Mucosa of descending colon (tissue), 3 donors: ENCODE measurements around the gene SERTM2. TPM values are rescaled to one million over a fixed set of nuclear protein-coding genes. Genes with fewer than 3 reads are reported as not detected.
"Not testable (repeated sequence)": the region's sequence is repeated elsewhere in the genome, so short reads cannot be mapped to it uniquely, and the experiment has no call there.

ENCODE experiments used
- ATAC-seq: fragments of 200-7000 bp; cut with Tn5 transposase; one replicate; pipeline ENCODE4 v1.9.1; 2020; ENCODE audit warnings: mild to moderate bottlenecking, moderate library complexity
- DNase-seq, 3 donors: peaks; one replicate each; pipeline ENCODE4 v3.0.0-alpha.2; 2020
- H3K36me3 ChIP-seq: fragments of 200-600 bp; one replicate; pipeline ENCODE4 v1.8.0; 2021; ENCODE audit warnings: low read depth, mild to moderate bottlenecking
- H3K4me1 ChIP-seq: fragments of 200-600 bp; one replicate; pipeline ENCODE4 v1.8.0; 2021; ENCODE audit warnings: low read depth, mild to moderate bottlenecking
- H3K4me3 ChIP-seq: fragments of 200-600 bp; one replicate; pipeline ENCODE4 v1.8.0; 2021; ENCODE audit warnings: mild to moderate bottlenecking
- H3K9me3 ChIP-seq: fragments of 200-600 bp; one replicate; pipeline ENCODE4 v1.8.0; 2021; ENCODE audit warnings: mild to moderate bottlenecking
- CTCF ChIP-seq: fragments of 200-600 bp; IDR thresholded peaks from one replicate; pipeline ENCODE4 v1.8.0; 2022; ENCODE audit warnings: antibody characterized with exemption, mild to moderate bottlenecking
- intact Hi-C, 2 donors: fragments of 100-400 bp; cut with DNase I in 1 of 2; cut with micrococcal nuclease in 1 of 2; formaldehyde crosslinking; loops; one replicate each; pipeline versions ENCODE4 v1.11.0 to v1.11.1; 2022; cut with DNase I, micrococcal nuclease
- total RNA-seq, 3 donors: library from RNA; stranded (reverse); fragmentation: NEBNext Ultra II Directional in 2 of 3; extraction: Animal tissue kit (Norgen Biotek cat#: 25700) in 2 of 3; gene quantifications; one replicate each; pipeline versions ENCODE4 v1.2.1 to v1.2.4, GENCODE V29; 2021 to 2023
- donor health status: DM: no; HTN: no; CAD: no; lungs with moderate emphysema.
- donor health status: DM: no; HTN: no; CAD: no.
- donor health status: DM: no; HTN: yes; CAD: no.

SERTM2 gene
- total RNA-seq, 3 donors from 2014 or later, result 0.07 to 0.66 TPM; not detected in 1

DNA sequence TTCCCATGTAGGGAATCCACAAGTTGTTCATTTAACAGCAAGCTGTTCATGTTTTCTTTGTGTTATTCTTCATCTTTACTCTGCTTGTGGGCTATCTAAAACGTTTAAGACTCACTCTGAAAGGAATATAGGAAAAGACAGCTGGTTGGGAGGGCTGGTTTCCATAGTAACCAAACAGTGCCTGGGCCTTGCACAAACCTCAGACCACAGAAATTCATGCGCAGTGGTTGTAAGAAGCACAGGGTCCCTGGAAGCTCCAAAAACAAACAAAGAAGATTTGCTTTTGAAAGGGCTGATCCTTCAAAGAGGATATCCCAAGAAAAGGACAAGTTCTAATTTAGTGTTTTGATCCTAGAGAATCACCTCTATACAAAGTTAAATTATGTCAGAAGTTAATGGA, 7.8 kb downstream of the SERTM2 start:
- no peak for ATAC-seq
- H3K4me1 ChIP-seq, result no peaks in the 10 kb centered on the region

GRCh38 chrX:111520506-111520905, 9.1 kb downstream of the SERTM2 start:
- H3K4me3 ChIP-seq, result no peak overlapping the region
- intact Hi-C loops, result no loop called here
- H3K4me1 ChIP-seq, result no peaks in the 10 kb centered on the region
- TF ChIP-seq CTCF, result no peak
- H3K9me3 ChIP-seq, result no peaks in the 10 kb centered on the region
- DNase-seq (no peak), ATAC-seq (no peak)
- no peaks in the 10 kb centered on the region for H3K36me3 ChIP-seq

More for the DNA sequence above, 7.8 kb downstream of the SERTM2 start:
- intact Hi-C loops, result no loop called here
- TF ChIP-seq CTCF, result no peak
- Histone ChIP-seq H3K36me3 (no peaks in the 10 kb centered on the region), H3K9me3 (no peaks in the 10 kb centered on the region), H3K4me3 (no peak overlapping the region)
- DNase-seq, result peak in 1 of 3 donors; percentile 4

- intact Hi-C loops, result no loop called here
- Histone ChIP-seq H3K36me3 (no peaks in the 10 kb centered on the region), H3K9me3 (no peaks in the 10 kb centered on the region), H3K4me3 (no peak overlapping the region), H3K4me1 (no peaks in the 10 kb centered on the region)
- TF ChIP-seq CTCF, result no peak
- no peak for DNase-seq
- ATAC-seq, result no peak
Measured at GRCh38 chrX:111521169-111521568, 9.7 kb downstream of the SERTM2 start.

DNA sequence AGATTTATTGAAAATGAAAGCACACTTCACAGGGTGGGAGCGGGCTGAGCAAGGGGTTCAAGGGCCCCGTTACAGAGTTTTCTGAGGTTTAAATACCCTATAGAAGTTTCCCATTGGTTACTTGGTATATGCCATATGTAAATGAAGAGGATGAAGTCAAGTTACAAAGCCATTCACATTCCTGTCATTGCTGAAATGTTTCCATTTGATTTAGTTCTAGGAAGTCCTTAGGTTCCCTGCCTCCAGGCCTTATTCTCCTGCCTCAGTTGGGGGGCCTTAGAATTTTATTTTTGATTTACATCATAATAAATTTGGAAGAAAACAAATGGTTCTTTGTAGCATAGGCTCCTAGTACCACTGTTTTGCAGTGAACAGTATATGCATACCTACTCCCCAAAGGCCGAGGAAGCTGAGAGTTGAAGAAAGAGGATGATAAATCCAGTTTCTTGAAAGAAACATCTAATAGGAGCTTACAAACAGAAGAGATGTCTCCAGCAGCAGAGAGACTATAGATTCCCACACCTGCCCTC, 31.8 kb downstream of the SERTM2 start:
- DNase-seq (no peak), ATAC-seq (no peak)
- Histone ChIP-seq H3K36me3 (no peaks in the 10 kb centered on the region), H3K9me3 (no peaks in the 10 kb centered on the region), H3K4me1 (no peaks in the 10 kb centered on the region), H3K4me3 (no peak overlapping the region)
- no peak for TF ChIP-seq CTCF
- intact Hi-C loops, result no loop called here

DNA sequence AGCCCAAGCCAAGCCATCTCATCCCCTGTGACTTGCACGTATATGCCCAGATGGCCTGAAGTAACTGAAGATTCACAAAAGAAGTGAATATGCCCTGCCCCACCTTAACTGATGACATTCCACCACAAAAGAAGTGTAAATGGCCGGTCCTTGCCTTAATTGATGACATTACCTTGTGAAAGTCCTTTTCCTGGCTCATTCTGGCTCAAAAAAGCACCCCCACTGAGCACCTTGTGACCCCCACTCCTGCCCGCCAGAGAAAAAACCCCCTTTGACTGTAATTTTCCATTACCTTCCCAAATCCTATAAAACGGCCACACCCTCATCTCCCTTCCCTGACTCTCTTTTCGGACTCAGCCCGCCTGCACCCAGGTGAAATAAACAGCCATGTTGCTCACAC, 37.8 kb downstream of the SERTM2 start:
- H3K36me3 ChIP-seq, ATAC-seq, H3K9me3 ChIP-seq, intact Hi-C loops, H3K4me3 ChIP-seq, H3K4me1 ChIP-seq, DNase-seq: not testable (repeated sequence)

DNA sequence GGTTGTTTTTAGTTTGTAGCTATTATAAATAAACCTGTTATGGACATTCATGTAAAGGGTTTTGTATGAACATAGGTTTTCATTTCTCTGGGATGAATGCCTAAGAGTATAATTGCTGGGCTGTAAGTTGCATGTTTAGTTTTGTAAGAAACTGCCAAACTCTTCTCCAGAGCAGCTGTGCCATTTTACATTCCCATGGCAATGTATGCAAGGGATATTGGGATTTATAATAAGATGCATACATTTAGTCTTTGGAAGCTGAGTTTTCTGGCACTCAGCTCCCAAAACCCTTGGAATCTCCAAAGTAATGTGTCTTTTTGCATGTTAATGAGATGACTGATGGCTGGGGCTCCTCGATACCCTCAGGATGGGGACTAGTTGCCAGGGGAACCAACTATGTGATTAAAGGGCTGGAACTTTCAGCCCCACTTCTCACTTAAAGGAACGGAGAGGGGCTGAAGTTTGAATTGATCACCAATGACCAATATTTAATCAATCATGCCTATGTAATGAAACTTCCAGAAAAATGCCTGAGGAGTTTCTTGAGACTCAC, 44.0 kb downstream of the SERTM2 start:
- ATAC-seq (no peak), DNase-seq (no peak)
- intact Hi-C loops, result no loop called here
- H3K4me3 ChIP-seq, result no peak overlapping the region
- no peaks in the 10 kb centered on the region for H3K9me3 ChIP-seq
- H3K4me1 ChIP-seq, result no peaks in the 10 kb centered on the region
- TF ChIP-seq CTCF, result no peak
- H3K36me3 ChIP-seq, result no peaks in the 10 kb centered on the region
